Measurements from ENCODE around the gene ATP6V1B1. TPM values are rescaled to one million over a fixed set of nuclear protein-coding genes. Genes with fewer than 3 reads are reported as not detected.
"Not testable (repeated sequence)": the region's sequence is repeated elsewhere in the genome, so short reads cannot be mapped to it uniquely, and the experiment has no call there.

Gene ATP6V1B1
- total RNA-seq, 4 donors from 2014 or later: 1.2 to 2.5 TPM; not detected in 2

DNA sequence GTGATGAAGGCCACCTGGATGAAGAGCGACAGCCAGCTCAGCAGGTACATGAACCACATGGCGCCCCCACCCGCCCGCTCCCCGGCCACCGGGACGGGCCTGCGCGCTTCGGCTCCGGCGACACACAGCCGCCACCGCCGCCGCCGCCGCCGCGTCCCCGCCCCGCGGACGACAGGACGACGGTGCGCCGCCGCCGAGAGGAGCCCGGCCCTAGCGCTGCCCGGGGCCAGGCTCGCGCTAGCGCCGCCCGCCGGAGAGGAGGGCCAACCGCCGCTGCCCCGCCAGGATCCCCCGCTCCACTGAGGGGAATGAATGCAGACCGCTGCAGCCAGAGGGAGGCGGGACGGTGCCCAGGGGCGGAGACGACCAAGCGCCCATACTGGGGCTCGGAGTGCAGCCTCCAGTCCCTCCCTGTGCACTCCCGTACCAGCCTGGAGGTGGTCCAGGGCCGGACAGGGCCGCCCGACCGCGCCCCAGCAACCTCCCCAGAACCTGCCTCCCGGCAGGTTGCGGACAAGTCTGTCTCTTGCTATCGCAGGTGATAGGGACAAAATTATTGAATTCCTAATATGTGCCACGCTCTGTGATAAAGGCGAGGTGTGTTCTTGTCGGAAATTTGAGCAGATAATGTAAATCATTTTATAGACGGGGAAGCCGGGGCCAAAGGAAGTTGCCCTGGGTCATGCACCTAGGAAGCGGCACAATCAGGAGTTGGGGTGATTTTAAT, 59.2 kb downstream of the ATP6V1B1 start, which contains the start of gene TEX261:
TEX261 (minus strand) TSS at position 175 of the 727 bp plus-strand sequence; CDS start at position 59, 116 bp downstream.
- DNase-seq (ENCODE audit: low spot score in 2 of 2): peak; percentile 64 to 71
- Histone ChIP-seq H3K9me3 (no peaks in the 10 kb centered on the region), H3K36me3 (peaks cover 0 to 25% (median 3%) of the 10 kb centered on the region in 3 donors), H3K4me3 (peak within 1 kb of the TSS; percentile 77 to 97 (median 89)), H3K27me3 (no peaks in the 10 kb centered on the region), H3K4me1 (peaks cover 0 to 52% (median 16%) of the 10 kb centered on the region in 4 donors), H3K27ac (peak within 1 kb of the TSS; percentile 84 to 91 (median 90))
- 0% methylated on average over 9 to 27 of the region's 65 CpGs for WGBS, 2 donors
- TF ChIP-seq EP300 (IDR thresholded peaks at IDR 0.05) (peak in 1 of 2 donors; percentile 10), POLR2A (IDR thresholded peaks at IDR 0.05) (peak in 1 of 2 donors; percentile 54)
- TF ChIP-seq, protein P1, sequence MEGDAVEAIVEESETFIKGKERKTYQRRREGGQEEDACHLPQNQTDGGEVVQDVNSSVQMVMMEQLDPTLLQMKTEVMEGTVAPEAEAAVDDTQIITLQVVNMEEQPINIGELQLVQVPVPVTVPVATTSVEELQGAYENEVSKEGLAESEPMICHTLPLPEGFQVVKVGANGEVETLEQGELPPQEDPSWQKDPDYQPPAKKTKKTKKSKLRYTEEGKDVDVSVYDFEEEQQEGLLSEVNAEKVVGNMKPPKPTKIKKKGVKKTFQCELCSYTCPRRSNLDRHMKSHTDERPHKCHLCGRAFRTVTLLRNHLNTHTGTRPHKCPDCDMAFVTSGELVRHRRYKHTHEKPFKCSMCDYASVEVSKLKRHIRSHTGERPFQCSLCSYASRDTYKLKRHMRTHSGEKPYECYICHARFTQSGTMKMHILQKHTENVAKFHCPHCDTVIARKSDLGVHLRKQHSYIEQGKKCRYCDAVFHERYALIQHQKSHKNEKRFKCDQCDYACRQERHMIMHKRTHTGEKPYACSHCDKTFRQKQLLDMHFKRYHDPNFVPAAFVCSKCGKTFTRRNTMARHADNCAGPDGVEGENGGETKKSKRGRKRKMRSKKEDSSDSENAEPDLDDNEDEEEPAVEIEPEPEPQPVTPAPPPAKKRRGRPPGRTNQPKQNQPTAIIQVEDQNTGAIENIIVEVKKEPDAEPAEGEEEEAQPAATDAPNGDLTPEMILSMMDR (IDR thresholded peaks at IDR 0.05): peak; percentile 70 to 91 (median 81)

DNA sequence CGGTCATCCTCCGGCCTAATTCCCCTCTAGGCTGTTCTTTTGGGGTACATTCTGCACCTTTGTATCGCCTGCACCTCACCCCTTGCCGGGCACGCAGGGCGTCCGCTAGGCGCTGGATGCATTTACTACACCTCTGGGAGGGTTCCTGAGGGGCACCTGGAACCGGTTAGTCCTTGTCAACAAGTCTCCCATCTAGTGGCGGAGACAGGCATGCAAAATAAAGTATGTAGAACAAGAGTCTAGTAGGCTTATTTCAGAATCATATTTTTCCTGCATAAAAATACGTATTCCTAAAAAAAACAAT, 59.7 kb downstream of the ATP6V1B1 start:
- peak overlapping the region in 3 of 4 donors; percentile 5 to 91 (median 69) for H3K27ac ChIP-seq
- H3K36me3 ChIP-seq: peaks cover 0 to 19% (median 0%) of the 10 kb centered on the region in 3 donors
- 2 to 3% methylated on average over 11 of the region's 11 CpGs for WGBS, 2 donors
- peak overlapping the region; percentile 49 to 97 (median 79) for H3K4me3 ChIP-seq
- DNase-seq (ENCODE audit: low spot score in 2 of 2): no peak
- no peak for TF ChIP-seq EP300 (IDR thresholded peaks at IDR 0.05)
- TF ChIP-seq, protein P1 (IDR thresholded peaks at IDR 0.05): peak in 3 of 5 experiments; percentile 7 to 33 (median 24)
- H3K4me1 ChIP-seq: peaks cover 0 to 48% (median 16%) of the 10 kb centered on the region in 4 donors
- H3K27me3 ChIP-seq: no peaks in the 10 kb centered on the region
- H3K9me3 ChIP-seq: no peaks in the 10 kb centered on the region

DNA sequence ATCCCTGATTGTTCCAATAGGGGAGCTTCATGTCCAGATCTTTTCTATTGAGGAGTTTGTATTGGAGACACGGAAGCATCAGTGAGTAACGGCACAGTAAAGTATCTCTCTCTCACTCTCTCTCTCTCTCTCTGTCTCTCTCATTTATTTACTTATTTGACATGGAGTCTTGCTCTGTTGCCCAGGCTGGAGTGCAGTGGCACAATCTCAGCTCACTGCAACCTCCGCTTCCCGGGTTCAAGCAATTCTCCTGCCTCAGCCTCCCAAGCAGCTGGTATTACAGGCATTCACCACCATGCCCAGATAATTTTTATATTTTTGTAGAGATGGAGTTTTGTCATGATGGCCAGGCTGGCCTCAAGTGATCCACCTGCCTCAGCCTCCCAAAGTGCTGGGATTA, 63.2 kb downstream of the ATP6V1B1 start:
- H3K27ac ChIP-seq; H3K4me3 ChIP-seq; DNase-seq (ENCODE audit: low spot score in 2 of 2); H3K27me3 ChIP-seq; H3K36me3 ChIP-seq; H3K9me3 ChIP-seq: not testable (repeated sequence)
- H3K4me1 ChIP-seq: peaks cover 0 to 23% (median under 1%) of the 10 kb centered on the region in 4 donors
- 82 to 86% methylated on average over 4 of the region's 4 CpGs for WGBS, 2 donors

DNA sequence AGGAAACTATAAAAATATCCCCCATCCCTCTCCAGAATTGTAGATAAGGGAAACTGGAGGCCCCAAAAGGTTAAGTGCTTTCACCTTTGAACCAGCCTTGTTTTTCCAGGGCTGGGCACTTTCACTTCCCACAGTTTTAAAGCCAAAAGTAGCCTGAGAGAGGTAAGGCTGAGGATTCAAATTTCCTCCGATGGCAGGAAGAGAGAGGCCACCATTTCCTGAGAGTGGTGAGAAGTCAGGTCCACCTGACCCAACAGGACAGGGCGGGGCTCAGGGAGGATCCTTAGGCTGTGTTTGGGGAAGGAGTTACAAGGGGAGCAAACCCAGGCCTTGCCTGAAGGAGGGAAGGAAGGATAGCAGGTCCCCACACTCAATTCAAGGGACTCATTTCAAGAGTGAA, 63.7 kb downstream of the ATP6V1B1 start:
- TF ChIP-seq POLR2A (IDR thresholded peaks at IDR 0.05): no peak
- TF ChIP-seq, protein P1 (IDR thresholded peaks at IDR 0.05): no peak
- Histone ChIP-seq H3K9me3 (no peaks in the 10 kb centered on the region), H3K36me3 (no peaks in the 10 kb centered on the region), H3K4me1 (peaks cover 0 to 20% (median 0%) of the 10 kb centered on the region in 4 donors), H3K27me3 (no peaks in the 10 kb centered on the region), H3K4me3 (no peak overlapping the region), H3K27ac (no peak overlapping the region)
- no peak for DNase-seq (ENCODE audit: low spot score in 2 of 2)
- 60 to 63% methylated on average over 2 of the region's 2 CpGs for WGBS, 2 donors

DNA sequence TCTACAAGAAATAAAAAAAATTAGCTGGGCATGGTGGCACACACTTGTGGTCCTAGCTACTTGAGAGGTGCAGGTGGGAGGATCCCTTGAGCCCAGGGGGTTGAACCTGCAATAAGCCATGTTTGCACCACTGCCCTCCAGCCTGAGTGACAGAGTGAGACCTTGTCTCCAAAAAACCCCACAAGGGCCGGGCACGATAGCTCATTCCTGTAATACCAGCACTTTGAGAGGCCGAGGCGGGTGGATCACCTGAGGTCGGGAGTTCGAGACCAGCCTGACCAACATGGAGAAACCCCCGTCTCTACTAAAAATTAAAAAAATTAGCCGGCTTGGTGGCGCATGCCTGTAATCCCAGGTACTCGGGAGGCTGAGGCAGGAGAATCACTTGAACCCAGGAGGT, 64.2 kb downstream of the ATP6V1B1 start:
- H3K27me3 ChIP-seq; H3K36me3 ChIP-seq; H3K27ac ChIP-seq; H3K9me3 ChIP-seq; H3K4me3 ChIP-seq; DNase-seq (ENCODE audit: low spot score in 2 of 2): not testable (repeated sequence)
- WGBS, 2 donors: 96 to 97% methylated on average over 10 of the region's 10 CpGs
- peaks cover 0 to 20% (median 0%) of the 10 kb centered on the region in 4 donors for H3K4me1 ChIP-seq

DNA sequence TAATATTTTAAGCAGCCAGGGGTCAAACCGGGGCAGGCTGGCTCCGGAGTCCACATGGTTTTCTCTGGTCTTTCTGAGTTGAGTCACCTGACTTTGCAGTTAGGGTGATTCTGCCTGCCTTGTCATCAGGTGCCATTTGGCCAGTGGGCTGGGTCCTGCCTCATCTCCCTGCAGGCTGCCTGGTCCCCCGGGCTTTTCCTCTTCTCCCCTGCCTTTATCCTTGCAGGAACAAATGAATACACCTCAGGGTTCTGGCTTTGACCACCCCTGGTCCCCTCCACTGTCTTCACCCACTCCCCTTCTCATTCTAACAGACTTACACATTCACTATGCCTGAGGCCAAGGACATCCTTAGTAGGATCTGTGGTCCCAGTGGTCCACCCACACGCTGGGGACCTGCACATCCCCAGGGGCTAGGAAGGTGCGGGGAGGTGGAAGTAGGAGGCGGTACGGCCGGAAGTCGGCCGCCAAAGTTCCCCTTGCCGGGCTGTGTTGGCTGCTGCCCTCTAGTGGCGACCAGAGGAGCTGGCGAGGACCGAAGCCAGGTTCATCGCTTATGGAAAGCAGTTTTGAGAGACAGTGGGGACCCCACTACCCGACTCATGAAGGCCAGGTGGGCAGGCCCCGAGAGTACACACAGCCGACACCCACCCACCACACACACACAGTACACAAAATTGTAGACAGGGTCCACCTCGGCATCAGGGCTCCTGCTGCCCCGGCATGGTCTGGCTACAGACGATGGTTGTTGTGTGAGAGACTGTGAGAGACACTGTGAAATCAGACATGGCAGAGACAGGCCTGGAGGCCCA, 65.3 kb downstream of the ATP6V1B1 start:
- no peak overlapping the region for H3K27ac ChIP-seq
- H3K4me3 ChIP-seq: peak overlapping the region in 2 of 4 donors; percentile 16 to 25
- H3K27me3 ChIP-seq: no peaks in the 10 kb centered on the region
- WGBS, 2 donors: 28 to 34% methylated on average over 18 to 21 of the region's 21 CpGs
- TF ChIP-seq, protein P1 (IDR thresholded peaks at IDR 0.05): peak; percentile 84 to 99 (median 95)
- TF ChIP-seq POLR2A (IDR thresholded peaks at IDR 0.05): no peak
- peaks cover 0 to 10% (median 0%) of the 10 kb centered on the region in 4 donors for H3K4me1 ChIP-seq
- no peaks in the 10 kb centered on the region for H3K36me3 ChIP-seq
- H3K9me3 ChIP-seq: no peaks in the 10 kb centered on the region
- DNase-seq (ENCODE audit: low spot score in 2 of 2): peak in 1 of 2 donors; percentile 59

Measured in tibial nerve (tissue), 4 donors.